Activated T-cell treated with anti-CD3 and anti-CD28 coated beads, Interleukin-2, amount 50 U/mL, for 4 hours (primary cell): Measurements from ENCODE around the gene KANK2. TPM values are rescaled to one million over a fixed set of nuclear protein-coding genes. Genes with fewer than 3 reads are reported as not detected.

Experiments
- ATAC-seq, 2 donors: fragments of 200-7000 bp; cut with Tn5 transposase; one replicate each; pipeline ENCODE4 v1.10.0; 2021
- DNase-seq: peaks from one replicate; pipeline ENCODE4 v3.0.0-alpha.2; 2020
- H3K27me3 Mint-ChIP-seq: one replicate; pipeline ENCODE4 v1.8.0; 2021; ENCODE audit warnings: low read depth, mixed read lengths
- H3K36me3 Mint-ChIP-seq: one replicate; pipeline ENCODE4 v1.8.0; 2022; ENCODE audit warnings: mixed read lengths; ENCODE audit not compliant: insufficient read depth
- H3K4me1 Mint-ChIP-seq: one replicate; pipeline ENCODE4 v1.8.0; 2021; ENCODE audit warnings: low read depth, mixed read lengths
- H3K4me3 Mint-ChIP-seq: one replicate; pipeline ENCODE4 v1.8.0; 2021; ENCODE audit warnings: mild to moderate bottlenecking, moderate library complexity, mixed read lengths
- H3K9me3 Mint-ChIP-seq: one replicate; pipeline ENCODE4 v1.8.0; 2021; ENCODE audit warnings: mixed read lengths
- total RNA-seq, 3 donors: library from RNA; stranded (reverse); gene quantifications; one replicate each; pipeline ENCODE4 v1.2.1, GENCODE V29; 2021

The KANK2 gene
- total RNA-seq, 3 donors from 2014 or later = 0.58 to 0.96 (median 0.92) TPM

GRCh38 chr19:11208561-11209471 lies 11.5 kb upstream of the KANK2 start:
- no peak for ATAC-seq
- DNase-seq = no peak
- Mint-ChIP-seq H3K9me3 (no peaks in the 10 kb centered on the region), H3K36me3 (no peaks in the 10 kb centered on the region), H3K4me3 (no peak overlapping the region), H3K27me3 (peaks cover 2% of the 10 kb centered on the region), H3K4me1 (no peaks in the 10 kb centered on the region)

- H3K9me3 Mint-ChIP-seq = no peaks in the 10 kb centered on the region
- ATAC-seq = no peak
- peaks cover 2% of the 10 kb centered on the region for H3K27me3 Mint-ChIP-seq
- H3K4me3 Mint-ChIP-seq = no peak overlapping the region
- H3K4me1 Mint-ChIP-seq = no peaks in the 10 kb centered on the region
- no peak for DNase-seq
- H3K36me3 Mint-ChIP-seq = no peaks in the 10 kb centered on the region
Observed at GRCh38 chr19:11205939-11206570, 8.7 kb upstream of the KANK2 start.

- Mint-ChIP-seq H3K4me1 (no peaks in the 10 kb centered on the region), H3K27me3 (peaks cover 2% of the 10 kb centered on the region), H3K36me3 (no peaks in the 10 kb centered on the region), H3K4me3 (no peak overlapping the region), H3K9me3 (no peaks in the 10 kb centered on the region)
- DNase-seq (no peak), ATAC-seq (no peak)
Observed at GRCh38 chr19:11204943-11205349, 7.6 kb upstream of the KANK2 start.

- Mint-ChIP-seq H3K27me3 (peaks cover 4% of the 10 kb centered on the region), H3K4me3 (no peak overlapping the region), H3K4me1 (no peaks in the 10 kb centered on the region), H3K9me3 (no peaks in the 10 kb centered on the region), H3K36me3 (no peaks in the 10 kb centered on the region)
- no peak for DNase-seq
- no peak for ATAC-seq
Observed at GRCh38 chr19:11204076-11204602, 6.8 kb upstream of the KANK2 start.

GRCh38 chr19:11203194-11204075 lies 6.1 kb upstream of the KANK2 start:
- H3K27me3 Mint-ChIP-seq = peaks cover 3% of the 10 kb centered on the region
- no peaks in the 10 kb centered on the region for H3K9me3 Mint-ChIP-seq
- DNase-seq = peak; percentile 30
- ATAC-seq = peak; percentile 63 to 73
- H3K36me3 Mint-ChIP-seq = no peaks in the 10 kb centered on the region
- H3K4me3 Mint-ChIP-seq = no peak overlapping the region
- H3K4me1 Mint-ChIP-seq = no peaks in the 10 kb centered on the region

GRCh38 chr19:11202488-11203193 lies 5.3 kb upstream of the KANK2 start:
- no peaks in the 10 kb centered on the region for H3K9me3 Mint-ChIP-seq
- H3K4me3 Mint-ChIP-seq = no peak overlapping the region
- peaks cover 3% of the 10 kb centered on the region for H3K27me3 Mint-ChIP-seq
- no peak for DNase-seq
- ATAC-seq = no peak
- H3K4me1 Mint-ChIP-seq = peaks cover 2% of the 10 kb centered on the region
- H3K36me3 Mint-ChIP-seq = no peaks in the 10 kb centered on the region

GRCh38 chr19:11201791-11202190 lies 4.4 kb upstream of the KANK2 start:
- H3K4me3 Mint-ChIP-seq = no peak overlapping the region

GRCh38 chr19:11200931-11201330 lies 3.6 kb upstream of the KANK2 start:
- Mint-ChIP-seq H3K4me3 (no peak overlapping the region), H3K4me1 (peaks cover 9% of the 10 kb centered on the region), H3K36me3 (no peaks in the 10 kb centered on the region), H3K27me3 (peaks cover 9% of the 10 kb centered on the region), H3K9me3 (no peaks in the 10 kb centered on the region)
- DNase-seq (no peak), ATAC-seq (no peak)

More at GRCh38 chr19:11201791-11202190, 4.4 kb upstream of the KANK2 start:
- no peak for DNase-seq
- Mint-ChIP-seq H3K27me3 (peaks cover 3% of the 10 kb centered on the region), H3K4me1 (peaks cover 4% of the 10 kb centered on the region), H3K36me3 (no peaks in the 10 kb centered on the region), H3K9me3 (no peaks in the 10 kb centered on the region)
- ATAC-seq = no peak

- DNase-seq = no peak
- H3K36me3 Mint-ChIP-seq = no peaks in the 10 kb centered on the region
- no peaks in the 10 kb centered on the region for H3K9me3 Mint-ChIP-seq
- no peak overlapping the region for H3K4me3 Mint-ChIP-seq
- no peak for ATAC-seq
- peaks cover 14% of the 10 kb centered on the region for H3K27me3 Mint-ChIP-seq
- H3K4me1 Mint-ChIP-seq = peaks cover 13% of the 10 kb centered on the region
Observed at GRCh38 chr19:11200015-11200574, 2.8 kb upstream of the KANK2 start.

- H3K27me3 Mint-ChIP-seq = peaks cover 14% of the 10 kb centered on the region
- no peak overlapping the region for H3K4me3 Mint-ChIP-seq
- H3K36me3 Mint-ChIP-seq = no peaks in the 10 kb centered on the region
- no peak for DNase-seq
- peaks cover 13% of the 10 kb centered on the region for H3K4me1 Mint-ChIP-seq
- H3K9me3 Mint-ChIP-seq = no peaks in the 10 kb centered on the region
- no peak for ATAC-seq
Observed at GRCh38 chr19:11199517-11199916, 2.2 kb upstream of the KANK2 start.

- ATAC-seq = no peak
- DNase-seq = no peak
- H3K9me3 Mint-ChIP-seq = no peaks in the 10 kb centered on the region
- peaks cover 13% of the 10 kb centered on the region for H3K4me1 Mint-ChIP-seq
- H3K27me3 Mint-ChIP-seq = peaks cover 15% of the 10 kb centered on the region
- H3K36me3 Mint-ChIP-seq = no peaks in the 10 kb centered on the region
- peak overlapping the region; percentile 73 for H3K4me3 Mint-ChIP-seq
Observed at GRCh38 chr19:11198769-11199424, 1.6 kb upstream of the KANK2 start.

- H3K9me3 Mint-ChIP-seq = no peaks in the 10 kb centered on the region
- no peak for ATAC-seq
- H3K4me3 Mint-ChIP-seq = peak overlapping the region; percentile 73
- H3K4me1 Mint-ChIP-seq = peaks cover 13% of the 10 kb centered on the region
- peaks cover 15% of the 10 kb centered on the region for H3K27me3 Mint-ChIP-seq
- no peak for DNase-seq
- H3K36me3 Mint-ChIP-seq = no peaks in the 10 kb centered on the region
Observed at GRCh38 chr19:11198175-11198534, 810 bp upstream of the KANK2 start.
